NCI-H2029 treated with DMSO at 0.1 percent for 48 hours (cell line): ENCODE measurements around the gene PDIA3.
A peak's percentile ranks its signal among the peaks of the same experiment; 100 is the strongest.
"Not testable (repeated sequence)": the region's sequence is repeated elsewhere in the genome, so short reads cannot be mapped to it uniquely, and the experiment has no call there.

ENCODE experiments used
- DNase-seq: peaks from one replicate; lab custom pipeline; 2025; lab: John Stamatoyannopoulos, UW

Gene PDIA3

GRCh38 chr15:43746245-43746902, at the start of gene PDIA3:
Gene PDIA3 (plus strand): TSS chr15:43746438. CDS start chr15:43746540, 102 bp downstream.
- DNase-seq = not testable (repeated sequence)

GRCh38 chr15:43702174-43702573, 44.1 kb upstream of the PDIA3 start:
- no peak for DNase-seq

GRCh38 chr15:43702701-43703424, 43.4 kb upstream of the PDIA3 start:
- no peak for DNase-seq

GRCh38 chr15:43710431-43711131, 35.7 kb upstream of the PDIA3 start:
- not testable (repeated sequence) for DNase-seq

- no peak for DNase-seq
Measured at GRCh38 chr15:43723151-43723550, 23.1 kb upstream of the PDIA3 start.

GRCh38 chr15:43726306-43726705, 19.9 kb upstream of the PDIA3 start:
- DNase-seq = not testable (repeated sequence)

- DNase-seq = not testable (repeated sequence)
Measured at GRCh38 chr15:43728053-43728725, 18.0 kb upstream of the PDIA3 start.

- DNase-seq = no peak
Measured at GRCh38 chr15:43735416-43735815, 10.8 kb upstream of the PDIA3 start.

GRCh38 chr15:43746903-43747309, 668 bp downstream of the PDIA3 start:
- not testable (repeated sequence) for DNase-seq

- no peak for DNase-seq
Measured at GRCh38 chr15:43748376-43748775, 2.1 kb downstream of the PDIA3 start.

- DNase-seq = no peak
Measured at GRCh38 chr15:43749690-43750345, 3.6 kb downstream of the PDIA3 start.

GRCh38 chr15:43751885-43752284, 5.6 kb downstream of the PDIA3 start:
- no peak for DNase-seq

GRCh38 chr15:43762824-43763223, 16.6 kb downstream of the PDIA3 start:
- DNase-seq = no peak

GRCh38 chr15:43763819-43764446, 17.7 kb downstream of the PDIA3 start:
- no peak for DNase-seq

- no peak for DNase-seq
Measured at GRCh38 chr15:43769584-43770228, 23.5 kb downstream of the PDIA3 start.

- no peak for DNase-seq
Measured at GRCh38 chr15:43771816-43772215, 25.6 kb downstream of the PDIA3 start.

GRCh38 chr15:43772624-43773023, 26.4 kb downstream of the PDIA3 start:
- no peak for DNase-seq

- DNase-seq = no peak
Measured at GRCh38 chr15:43774062-43774461, 27.8 kb downstream of the PDIA3 start.

- DNase-seq = peak; percentile 27
Measured at GRCh38 chr15:43775411-43775965, 29.2 kb downstream of the PDIA3 start.

GRCh38 chr15:43776101-43776717, 30.0 kb downstream of the PDIA3 start:
- DNase-seq = no peak
